IPS-18c (cell line): ENCODE measurements around the gene MSL1.

Source experiments
- H3K4me3 ChIP-seq: 2 replicates; pipeline ENCODE4 v1.7.0; 2013; ENCODE audit warnings: low read depth, mild to moderate bottlenecking, low read length, moderate library complexity; ENCODE audit not compliant: insufficient read depth
- H3K9me3 ChIP-seq: one replicate; pipeline ENCODE4 v1.6.1; 2013; ENCODE audit warnings: mild to moderate bottlenecking, low read length, moderate library complexity; ENCODE audit not compliant: control insufficient read depth, insufficient read depth

MSL1 gene

GRCh38 chr17:40178660-40179059, 56.9 kb downstream of the MSL1 start:
- H3K4me3 ChIP-seq, result peak overlapping the region; percentile 71; the same call in 1 of the 2 replicates

GRCh38 chr17:40179923-40180659, 58.3 kb downstream of the MSL1 start:
- Histone ChIP-seq H3K9me3 (no peaks in the 10 kb centered on the region), H3K4me3 (no peak overlapping the region)

More at GRCh38 chr17:40178660-40179059, 56.9 kb downstream of the MSL1 start:
- H3K9me3 ChIP-seq, result no peaks in the 10 kb centered on the region

GRCh38 chr17:40180694-40181093, 58.9 kb downstream of the MSL1 start:
- Histone ChIP-seq H3K9me3 (no peaks in the 10 kb centered on the region), H3K4me3 (no peak overlapping the region)

GRCh38 chr17:40181205-40181604, 59.4 kb downstream of the MSL1 start:
- H3K9me3 ChIP-seq, result no peaks in the 10 kb centered on the region

GRCh38 chr17:40182606-40183005, 60.8 kb downstream of the MSL1 start:
- no peak overlapping the region for H3K4me3 ChIP-seq
- H3K9me3 ChIP-seq, result no peaks in the 10 kb centered on the region

More at GRCh38 chr17:40181205-40181604, 59.4 kb downstream of the MSL1 start:
- no peak overlapping the region for H3K4me3 ChIP-seq
